Measurements from ENCODE around the gene PLA2G12B.

Gene PLA2G12B

GRCh38 chr10:72887043-72887442 is 67.6 kb downstream of the PLA2G12B start:
- Mint-ChIP-seq H3K4me3 (peak overlapping the region; percentile 13), H3K4me1 (peaks cover 21% of the 10 kb centered on the region), H3K9me3 (no peaks in the 10 kb centered on the region), H3K27ac (no peak overlapping the region), H3K36me3 (peaks cover 25% of the 10 kb centered on the region), H3K27me3 (no peaks in the 10 kb centered on the region)

GRCh38 chr10:72886621-72887020 is 68.0 kb downstream of the PLA2G12B start:
- Mint-ChIP-seq H3K4me3 (no peak overlapping the region), H3K9me3 (no peaks in the 10 kb centered on the region), H3K27ac (no peak overlapping the region)

DNA sequence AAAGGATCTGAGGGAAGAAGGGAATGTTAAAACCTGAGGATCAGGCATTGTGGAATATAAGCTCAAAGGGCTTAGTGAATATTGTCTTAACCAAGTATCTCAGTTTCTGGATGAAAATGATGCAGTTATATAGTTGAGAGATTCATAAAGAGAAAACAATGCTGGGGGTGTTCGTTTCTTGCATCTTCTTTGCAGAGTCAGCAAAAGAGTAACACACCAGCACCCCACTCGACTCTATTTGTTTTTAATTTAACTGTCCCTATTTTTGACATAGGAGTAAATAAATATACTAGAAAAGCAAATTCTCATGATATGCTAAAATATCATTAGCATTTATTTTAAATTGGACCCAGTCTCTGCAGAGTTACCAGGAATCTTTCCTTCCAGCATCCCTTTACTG is 68.7 kb downstream of the PLA2G12B start:
- Mint-ChIP-seq H3K4me3 (no peak overlapping the region), H3K9me3 (no peaks in the 10 kb centered on the region), H3K4me1 (peaks cover 21% of the 10 kb centered on the region), H3K27ac (no peak overlapping the region), H3K27me3 (no peaks in the 10 kb centered on the region), H3K36me3 (peaks cover 29% of the 10 kb centered on the region)

More at GRCh38 chr10:72886621-72887020, 68.0 kb downstream of the PLA2G12B start:
- peaks cover 27% of the 10 kb centered on the region for H3K36me3 Mint-ChIP-seq
- H3K4me1 Mint-ChIP-seq = peaks cover 21% of the 10 kb centered on the region
- no peaks in the 10 kb centered on the region for H3K27me3 Mint-ChIP-seq

Data from activated naive CD4-positive, alpha-beta T cell treated with anti-CD3 and anti-CD28 coated beads, Interleukin-2, amount 50 U/mL, for 24 hours (primary cell).